KOPT-K1 (cell line): Measurements from ENCODE around the gene SIX6.
"Not testable (repeated sequence)": the region's sequence is repeated elsewhere in the genome, so short reads cannot be mapped to it uniquely, and the experiment has no call there.

ENCODE experiments used
- H3K27ac ChIP-seq: fragments of 200-600 bp; sonication (generic); 2 replicates; pipeline ENCODE4 v1.5.1; 2016; ENCODE audit warnings: antibody characterized with exemption, mild to moderate bottlenecking, low read depth, low read length; ENCODE audit not compliant: poor library complexity, severe bottlenecking
- H3K36me3 ChIP-seq: fragments of 200-600 bp; sonication (generic); 2 replicates; pipeline ENCODE4 v1.5.1; 2017; ENCODE audit warnings: antibody characterized with exemption, mild to moderate bottlenecking, low read length, moderate library complexity; ENCODE audit not compliant: insufficient read depth
- H3K9me3 ChIP-seq: fragments of 200-600 bp; sonication (generic); 2 replicates; pipeline ENCODE4 v1.5.1; 2017; ENCODE audit warnings: antibody characterized with exemption, low read length, mild to moderate bottlenecking; ENCODE audit not compliant: insufficient read depth, poor library complexity, severe bottlenecking

Gene SIX6

GRCh38 chr14:60508707-60509437 lies at the start of gene SIX6:
TSS of gene SIX6 (plus strand) at chr14:60509146. CDS start at chr14:60509399, 253 bp downstream.
- Histone ChIP-seq H3K36me3 (no peaks in the 10 kb centered on the region), H3K27ac (no peak within 1 kb of the TSS)

GRCh38 chr14:60480248-60480647 lies 28.7 kb upstream of the SIX6 start:
- H3K9me3 ChIP-seq, result peaks cover 27% of the 10 kb centered on the region
- H3K27ac ChIP-seq, H3K36me3 ChIP-seq: not testable (repeated sequence)

More at GRCh38 chr14:60508707-60509437, at the start of gene SIX6:
- H3K9me3 ChIP-seq, result peaks cover 25% of the 10 kb centered on the region

GRCh38 chr14:60482743-60483142 lies 26.2 kb upstream of the SIX6 start:
- no peak overlapping the region for H3K27ac ChIP-seq
- H3K9me3 ChIP-seq, result peaks cover 14% of the 10 kb centered on the region
- 0 out of 2 replicates have a peak, but pooled peaks cover 5% of the 10 kb centered on the region for H3K36me3 ChIP-seq

GRCh38 chr14:60485057-60485597 lies 23.8 kb upstream of the SIX6 start:
- peak overlapping the region; percentile 84 for H3K27ac ChIP-seq
- H3K36me3 ChIP-seq, result 0 out of 2 replicates have a peak, but pooled peaks cover 5% of the 10 kb centered on the region

GRCh38 chr14:60485598-60486251 lies 23.2 kb upstream of the SIX6 start, which contains the start of gene C14orf39:
TSS of gene C14orf39 (minus strand) at chr14:60486063. CDS start at chr14:60485078, 985 bp downstream.
- H3K27ac ChIP-seq, result peak within 1 kb of the TSS; percentile 84
- 0 out of 2 replicates have a peak, but pooled peaks cover 2% of the 10 kb centered on the region for H3K36me3 ChIP-seq
- peaks cover 2% of the 10 kb centered on the region for H3K9me3 ChIP-seq

More at GRCh38 chr14:60485057-60485597, 23.8 kb upstream of the SIX6 start:
- H3K9me3 ChIP-seq, result peaks cover 8% of the 10 kb centered on the region

GRCh38 chr14:60487211-60487610 lies 21.7 kb upstream of the SIX6 start:
- Histone ChIP-seq H3K36me3 (no peaks in the 10 kb centered on the region), H3K9me3 (no peaks in the 10 kb centered on the region), H3K27ac (no peak overlapping the region)

- H3K9me3 ChIP-seq, result no peaks in the 10 kb centered on the region
- no peak overlapping the region for H3K27ac ChIP-seq
Measured at GRCh38 chr14:60488175-60488574, 20.8 kb upstream of the SIX6 start.

GRCh38 chr14:60490270-60490669 lies 18.7 kb upstream of the SIX6 start:
- H3K27ac ChIP-seq, result no peak overlapping the region
- H3K36me3 ChIP-seq, result no peaks in the 10 kb centered on the region
- H3K9me3 ChIP-seq, result no peaks in the 10 kb centered on the region

More at GRCh38 chr14:60488175-60488574, 20.8 kb upstream of the SIX6 start:
- no peaks in the 10 kb centered on the region for H3K36me3 ChIP-seq

GRCh38 chr14:60495946-60496345 lies 13.0 kb upstream of the SIX6 start:
- Histone ChIP-seq H3K36me3 (no peaks in the 10 kb centered on the region), H3K27ac (no peak overlapping the region), H3K9me3 (no peaks in the 10 kb centered on the region)

- H3K36me3 ChIP-seq, result no peaks in the 10 kb centered on the region
- no peak overlapping the region for H3K27ac ChIP-seq
- no peaks in the 10 kb centered on the region for H3K9me3 ChIP-seq
Measured at GRCh38 chr14:60502541-60502940, 6.4 kb upstream of the SIX6 start.

- H3K27ac ChIP-seq, result no peak overlapping the region
- H3K9me3 ChIP-seq, result peaks cover 16% of the 10 kb centered on the region
- H3K36me3 ChIP-seq, result no peaks in the 10 kb centered on the region
Measured at GRCh38 chr14:60505448-60505847, 3.5 kb upstream of the SIX6 start.

- H3K36me3 ChIP-seq, result no peaks in the 10 kb centered on the region
- no peak overlapping the region for H3K27ac ChIP-seq
- peaks cover 21% of the 10 kb centered on the region for H3K9me3 ChIP-seq
Measured at GRCh38 chr14:60506010-60506409, 2.9 kb upstream of the SIX6 start.

GRCh38 chr14:60506462-60506984 lies 2.4 kb upstream of the SIX6 start:
- Histone ChIP-seq H3K27ac (no peak overlapping the region), H3K36me3 (no peaks in the 10 kb centered on the region), H3K9me3 (peaks cover 25% of the 10 kb centered on the region)

- Histone ChIP-seq H3K9me3 (peaks cover 25% of the 10 kb centered on the region), H3K27ac (no peak overlapping the region), H3K36me3 (no peaks in the 10 kb centered on the region)
Measured at GRCh38 chr14:60506985-60507829, 1.7 kb upstream of the SIX6 start.
